K562 (cell line): ENCODE data around the gene FAM53B. TPM values are rescaled to one million over a fixed set of nuclear protein-coding genes. Genes with fewer than 3 reads are reported as not detected.

Source experiments
- ATAC-seq: fragments of 200-7000 bp; cut with Tn5 transposase; 3 replicates; pipeline ENCODE4 v1.9.1; 2020; ENCODE audit warnings: moderate library complexity
- BruUV-seq: library from RNA; stranded (reverse); fragments of 400-500 nt; replicated peaks from 2 replicates; lab custom pipeline; 2021; lab: Mats Ljungman, UMichigan
- CTCF ChIA-PET: fragments of 300-600 bp; formaldehyde crosslinking; extraction: SDS; loops from one replicate; lab custom pipeline; 2021; ENCODE audit warnings: low intra/inter-chr PET ratio; lab: Yijun Ruan, JAX
- POLR2A ChIA-PET: fragments of 300-600, 350-650 bp; sonication (Branson Sonifier 250); formaldehyde crosslinking; extraction: SDS; loops from one replicate; lab custom pipeline; 2021; ENCODE audit warnings: antibody characterized with exemption, inconsistent platforms; lab: Yijun Ruan, JAX
- DNase-seq, 4 experiments: peaks; one replicate each; pipeline versions ENCODE4 v3.0.0 to v3.0.0-alpha.2; 2011 to 2018; ENCODE audit warnings: low spot score in 3 of 4, mixed read lengths in 3 of 4; ENCODE audit errors: extremely low read depth in 1 of 4
- FAIRE-seq: peaks from 2 replicates; lab custom pipeline; 2011; peaks lifted over from hg19 to GRCh38; lab: Jason Lieb, UNC
- H2AFZ ChIP-seq: 2 replicates; pipeline ENCODE4 v1.6.0; 2011; ENCODE audit warnings: low read depth, low read length, control low read depth, inconsistent platforms
- H3K27ac ChIP-seq: fragments of 200-600 bp; 3 replicates; pipeline ENCODE4 v1.8.0; 2011; ENCODE audit warnings: low read depth, mild to moderate bottlenecking, control low read depth, inconsistent platforms, low read length, moderate library complexity, mixed read lengths; ENCODE audit errors: extremely low read depth
- H3K27me3 ChIP-seq, 2 experiments: fragments of 300-600 bp in 1 of 2; 2 replicates in 1 of 2; 3 replicates in 1 of 2; pipeline versions ENCODE4 v1.6.0 to v1.8.0; 2011; ENCODE audit warnings: inconsistent platforms in 2 of 2, low read length in 2 of 2, mild to moderate bottlenecking in 1 of 2, mixed read lengths in 1 of 2, moderate library complexity in 1 of 2; ENCODE audit not compliant: control insufficient read depth in 2 of 2, insufficient read depth in 2 of 2
- H3K36me3 ChIP-seq: fragments of 300-600 bp; 3 replicates; pipeline ENCODE4 v1.8.0; 2011; ENCODE audit warnings: mild to moderate bottlenecking, low read length, inconsistent platforms; ENCODE audit not compliant: control insufficient read depth, insufficient read depth
- H3K4me1 ChIP-seq, 2 experiments: fragments of 200-600 bp in 1 of 2; replicated peaks in 1 of 2; 2 replicates in 1 of 2; 3 replicates in 1 of 2; pipeline versions ENCODE4 v1.5.1 to v1.8.0; 2011; ENCODE audit warnings: inconsistent platforms in 2 of 2, low read length in 2 of 2, mild to moderate bottlenecking in 1 of 2, mixed read lengths in 1 of 2, moderate library complexity in 1 of 2; ENCODE audit not compliant: control insufficient read depth in 2 of 2, insufficient read depth in 2 of 2
- H3K4me2 ChIP-seq: 2 replicates; pipeline ENCODE4 v1.6.1; 2011; ENCODE audit warnings: low read length, control low read depth, inconsistent platforms, mixed read lengths; ENCODE audit not compliant: insufficient read depth
- H3K4me3 ChIP-seq: fragments of 200-600 bp; sonication (generic), shearing (Covaris generic); 2 replicates; pipeline ENCODE4 v1.5.1; 2016; ENCODE audit warnings: control low read depth, inconsistent platforms
- H3K79me2 ChIP-seq: fragments of 200-600 bp; 3 replicates; pipeline ENCODE4 v1.8.0; 2011; ENCODE audit warnings: low read length, inconsistent platforms; ENCODE audit not compliant: control insufficient read depth, insufficient read depth
- H3K9ac ChIP-seq, 2 experiments: 2 replicates each; pipeline versions ENCODE4 v1.6.0 to v1.6.1; 2011; ENCODE audit warnings: low read depth in 2 of 2, low read length in 2 of 2, control low read depth in 1 of 2, inconsistent platforms in 1 of 2, mild to moderate bottlenecking in 1 of 2, mixed read lengths in 1 of 2; ENCODE audit not compliant: insufficient read depth in 1 of 2
- H3K9me1 ChIP-seq: one replicate; pipeline ENCODE4 v1.6.0; 2011; ENCODE audit warnings: inconsistent platforms, mild to moderate bottlenecking, low read length, moderate library complexity; ENCODE audit not compliant: control insufficient read depth, insufficient read depth
- H3K9me3 ChIP-seq: replicated peaks from 2 replicates; pipeline ENCODE4 v1.5.1; 2011; ENCODE audit warnings: low read depth, low read length, inconsistent platforms; ENCODE audit not compliant: control insufficient read depth, insufficient read depth
- H4K20me1 ChIP-seq: replicated peaks from 2 replicates; pipeline ENCODE4 v1.6.1; 2011; ENCODE audit warnings: low read length, inconsistent platforms, mixed read lengths; ENCODE audit not compliant: control insufficient read depth, insufficient read depth
- AFF1 ChIP-seq, 2 experiments: fragments of 450-650 bp; IDR thresholded peaks; 2 replicates each; pipeline ENCODE4 v1.6.1; 2018; ENCODE audit warnings: mild to moderate bottlenecking in 2 of 2, low read depth in 1 of 2; ENCODE audit not compliant: partially characterized antibody in 2 of 2
- CBX2 ChIP-seq: fragments of 200-600 bp; sonication (generic); IDR thresholded peaks from one replicate; pipeline ENCODE4 v1.6.1; 2012; ENCODE audit warnings: mild to moderate bottlenecking, low read length, inconsistent platforms; ENCODE audit not compliant: insufficient read depth, poor library complexity, severe bottlenecking
- CBX8 ChIP-seq: fragments of 200-600 bp; sonication (generic); IDR thresholded peaks from 2 replicates; pipeline ENCODE4 v1.6.1; 2012; ENCODE audit warnings: borderline replicate concordance, mixed run types, low read depth, mild to moderate bottlenecking, moderate library complexity, mixed read lengths, low read length, control low read depth, inconsistent platforms; ENCODE audit not compliant: poor library complexity, severe bottlenecking; ENCODE audit errors: extremely low read depth
- EP300 ChIP-seq: IDR thresholded peaks from 2 replicates; pipeline ENCODE4 v1.6.1; 2012; ENCODE audit warnings: low read length, improper control_type of control experiment
- ESRRB ChIP-seq: fragments of 250-450 bp; sonication (Bioruptor Pico); IDR thresholded peaks from 2 replicates; pipeline ENCODE4 v1.5.0; 2020; ENCODE audit warnings: mild to moderate bottlenecking, moderate library complexity, borderline replicate concordance
- GATAD2A ChIP-seq: fragments of 450-650 bp; IDR thresholded peaks from 2 replicates; pipeline ENCODE4 v1.6.1; 2017
- KAT7 ChIP-seq: sonication (generic); formaldehyde crosslinking; IDR thresholded peaks from 2 replicates; pipeline ENCODE4 v1.8.0; 2022; ENCODE audit warnings: missing genetic modification reagents, mild to moderate bottlenecking, borderline replicate concordance
- MAX ChIP-seq: sonication (generic); formaldehyde crosslinking; IDR thresholded peaks from 2 replicates; pipeline ENCODE4 v1.9.0; 2022; ENCODE audit warnings: mild to moderate bottlenecking, missing genetic modification reagents
- MCM5 ChIP-seq: fragments of 450-650 bp; IDR thresholded peaks from 2 replicates; pipeline ENCODE4 v1.6.1; 2016; ENCODE audit warnings: low read depth
- MTA1 ChIP-seq: fragments of 450-650 bp; IDR thresholded peaks from 2 replicates; pipeline ENCODE4 v1.6.1; 2017; ENCODE audit warnings: borderline replicate concordance
- POLR2AphosphoS2 ChIP-seq: IDR thresholded peaks from 2 replicates; pipeline ENCODE4 v1.6.1; 2012; ENCODE audit warnings: low read length, improper control_type of control experiment
- ZFP30 ChIP-seq: fragments of 250-450 bp; sonication (Bioruptor Pico); IDR thresholded peaks from 2 replicates; pipeline ENCODE4 v1.8.0; 2022; ENCODE audit warnings: moderate library complexity, mild to moderate bottlenecking, inconsistent platforms, borderline replicate concordance
- ZFPM2 ChIP-seq: fragments of 250-450 bp; sonication (Bioruptor Pico); IDR thresholded peaks from 2 replicates; pipeline ENCODE4 v1.5.1; 2022; ENCODE audit warnings: mild to moderate bottlenecking
- ZNF449 ChIP-seq: fragments of 250-450 bp; sonication (Bioruptor Pico); IDR thresholded peaks from 2 replicates; pipeline ENCODE4 v1.8.0; 2022; ENCODE audit warnings: moderate library complexity, mild to moderate bottlenecking, inconsistent platforms
- ZNF583 ChIP-seq: fragments of 250-450 bp; sonication (Bioruptor Pico); IDR thresholded peaks from 2 replicates; pipeline ENCODE4 v1.4.0; 2020
- ZNF584 ChIP-seq: fragments of 200-800 bp; sonication (Bioruptor generic); IDR thresholded peaks from 2 replicates; pipeline ENCODE4 v1.6.1; 2016; ENCODE audit warnings: low read depth, mild to moderate bottlenecking, missing genetic modification characterization, missing compliant biosample characterization
- ZNF778 ChIP-seq: fragments of 450-650 bp; formaldehyde crosslinking; IDR thresholded peaks from 2 replicates; pipeline ENCODE4 v1.4.0; 2020; ENCODE audit warnings: mild to moderate bottlenecking, moderate library complexity
- WGBS: fragments of 100-300 bp; shearing (Covaris generic); methylation state at CpG from one replicate; pipeline ENCODE4 v1.1.6; 2016; ENCODE audit warnings: low coverage, mixed read lengths; ENCODE audit not compliant: insufficient coverage; ENCODE audit errors: missing lambda C conversion rate; 5-methylcytosine and 5-hydroxymethylcytosine counted together
- in situ Hi-C: fragments of 300-500 bp; cut with MboI; formaldehyde crosslinking; loops from 4 replicates; pipeline ENCODE4 v1.15.0; 2018; ENCODE audit warnings: inconsistent platforms, mixed read lengths
- intact Hi-C: fragments of 100-400 bp; cut with micrococcal nuclease; formaldehyde crosslinking; loops from 2 replicates; pipeline ENCODE4 v1.14.2; 2022
- polyA plus RNA-seq, 8 experiments: library from polyadenylated mRNA; depleted of rRNA in 4 of 8; stranded (reverse) in 5 of 8; unstranded in 3 of 8; fragments of >200 nt; fragmentation: Nextera tagmentation in 2 of 8; fragmentation: Illumina TruSeq in 1 of 8; extraction: Ambion mirVana in 2 of 8; extraction: Trizol in 1 of 8; gene quantifications; 2 replicates each; pipeline versions ENCODE4 v1.2.1 to v1.2.3, GENCODE V29; 2011 to 2014; ENCODE audit warnings: inconsistent platforms in 1 of 8, missing spikeins in 1 of 8
- total RNA-seq, 7 experiments: library from RNA; depleted of rRNA in 6 of 7; stranded (reverse); fragments of >200 nt in 6 of 7; fragmentation: Illumina TruSeq in 2 of 7; extraction: Trizol in 2 of 7; gene quantifications; 2 replicates each; pipeline versions ENCODE4 v1.2.1 to v1.2.3, GENCODE V29; 2011 to 2021; ENCODE audit warnings: low replicate concordance in 1 of 7

The FAM53B gene
- total and polyA plus RNA-seq, 9 of the 15 experiments (the other 6 are each of a cell fraction or from before 2014, with no cell fraction given): 0.03 to 16.5 (median 5.0) TPM

- H3K36me3 ChIP-seq: peaks cover 42% of the 10 kb centered on the region
- H3K9me3 ChIP-seq: no peaks in the 10 kb centered on the region
- CTCF ChIA-PET: no interaction called here
- peak; percentile 84 for FAIRE-seq
- intact Hi-C loops: loop anchor here (1.0 to 2.0 kb wide), 2 partner anchors 24 to 47 kb away; no protein-coding TSS in a partner anchor
- H2AFZ ChIP-seq: 0 out of 2 replicates have a peak overlapping the region, but pooled peaks have one; percentile 49
- peak overlapping the region; percentile 68 for H3K27ac ChIP-seq
- H3K9ac ChIP-seq: peak overlapping the region in 1 of 2 experiments; percentile 28; a peak in 2 of 4 replicates
- H3K79me2 ChIP-seq: peaks cover 7% of the 10 kb centered on the region; the same call in 2 of the 3 replicates
- POLR2A ChIA-PET: interaction anchor here (0.6 to 1.9 kb wide), 7 partner anchors 9 to 361 kb away, joined by 3 to 10 read pairs (median 3); no protein-coding TSS in a partner anchor
- in situ Hi-C loops: no loop called here
- H3K4me3 ChIP-seq: no peak overlapping the region
- 46% methylated on average over 6 of the region's 10 CpGs for WGBS
- H3K4me1 ChIP-seq: peaks cover 45 to 58% of the 10 kb centered on the region in 2 experiments
- H3K27me3 ChIP-seq: no peaks in the 10 kb centered on the region
- no TSS peak for BruUV-seq
- H3K4me2 ChIP-seq: peak overlapping the region; percentile 81
- DNase-seq: peak in 2 of 4 experiments; percentile 44 to 70
- H4K20me1 ChIP-seq: no peaks in the 10 kb centered on the region
- H3K9me1 ChIP-seq: peaks cover 2% of the 10 kb centered on the region
- ATAC-seq: peak; percentile 58
- no peak for TF ChIP-seq POLR2AphosphoS2
- TF ChIP-seq GATAD2A: no peak
- no peak for TF ChIP-seq ZNF449 (CRISPR knock-in tag)
- TF ChIP-seq ESRRB (CRISPR knock-in tag): no peak
- TF ChIP-seq CBX8: no peak
- TF ChIP-seq MCM5: no peak
- TF ChIP-seq ZNF583 (CRISPR knock-in tag): no peak
- no peak for TF ChIP-seq KAT7
- TF ChIP-seq ZFP30: no peak
- TF ChIP-seq ZNF584: no peak
- TF ChIP-seq MAX (CRISPR knock-in tag): no peak
- TF ChIP-seq MTA1: no peak
- no peak for TF ChIP-seq ZFPM2
- TF ChIP-seq EP300: peak; percentile 15; the same call in 1 of the 2 replicates
- no peak for TF ChIP-seq CBX2
- no peak for TF ChIP-seq AFF1 (IDR thresholded peaks at IDR 0.05; ENCODE audit: low read depth in 1 of 2, partially characterized antibody in 2 of 2)
- TF ChIP-seq ZNF778 (CRISPR knock-in tag): no peak
These were observed 50.3 kb downstream of the FAM53B start for GRCh38 chr10:124693801-124694416.
